Panc1 (cell line): ENCODE results near the gene IFRD1. TPM values are rescaled to one million over a fixed set of nuclear protein-coding genes. Genes with fewer than 3 reads are reported as not detected.

Experiments used
- ATAC-seq: fragments of 200-7000 bp; cut with Tn5 transposase; 2 replicates; pipeline ENCODE4 v1.9.1; 2020; ENCODE audit warnings: mild to moderate bottlenecking, moderate library complexity
- BruUV-seq: library from RNA; stranded (reverse); fragments of 400-500 nt; replicated peaks from 2 replicates; lab custom pipeline; 2021; lab: Mats Ljungman, UMichigan
- CTCF ChIA-PET: fragments of 300-600 bp; sonication (Branson Sonifier 250); formaldehyde crosslinking; loops from one replicate; lab custom pipeline; 2022; ENCODE audit warnings: antibody characterized with exemption; lab: Charles Lee
- POLR2A ChIA-PET: fragments of 300-600 bp; sonication (Branson Sonifier 250); formaldehyde crosslinking; loops from one replicate; lab custom pipeline; 2022; ENCODE audit warnings: antibody characterized with exemption; lab: Charles Lee
- DNase-seq: peaks from one replicate; pipeline ENCODE4 v3.0.0-alpha.2; 2010; ENCODE audit warnings: low read depth, low spot score
- H3K27ac ChIP-seq: 2 replicates; pipeline ENCODE4 v1.5.1; 2011; ENCODE audit warnings: mild to moderate bottlenecking, low read length, inconsistent platforms
- H3K27me3 ChIP-seq: fragments of 200-500 bp; sonication (Bioruptor generic); 2 replicates; pipeline ENCODE4 v1.6.0; 2014; ENCODE audit warnings: low read length, inconsistent platforms; ENCODE audit not compliant: control insufficient read depth, insufficient read depth
- H3K36me3 ChIP-seq: fragments of 200-500 bp; sonication (Bioruptor generic); 2 replicates; pipeline ENCODE4 v1.5.1; 2014; ENCODE audit warnings: inconsistent platforms, mild to moderate bottlenecking, low read length, moderate library complexity; ENCODE audit not compliant: control insufficient read depth, insufficient read depth
- H3K4me1 ChIP-seq: 2 replicates; pipeline ENCODE4 v1.5.1; 2011; ENCODE audit warnings: inconsistent platforms, mild to moderate bottlenecking, low read length, moderate library complexity; ENCODE audit not compliant: control insufficient read depth, insufficient read depth
- H3K4me3 ChIP-seq, 2 experiments: 2 replicates each; pipeline ENCODE4 v1.5.1; 2011 to 2012; ENCODE audit warnings: low read depth in 2 of 2, low read length in 2 of 2, mild to moderate bottlenecking in 2 of 2, inconsistent platforms in 1 of 2, moderate library complexity in 1 of 2
- H3K9me3 ChIP-seq: fragments of 200-500 bp; sonication (Bioruptor generic); 2 replicates; pipeline ENCODE4 v1.5.1; 2014; ENCODE audit warnings: low read depth, mild to moderate bottlenecking, inconsistent platforms, low read length, moderate library complexity; ENCODE audit not compliant: control insufficient read depth, insufficient read depth
- CTCF ChIP-seq: fragments of 450-650 bp; IDR thresholded peaks from 2 replicates; pipeline ENCODE4 v1.5.1; 2017; ENCODE audit warnings: mild to moderate bottlenecking
- POLR2AphosphoS5 ChIP-seq: IDR thresholded peaks from 2 replicates; pipeline ENCODE4 v1.6.1; 2012; ENCODE audit warnings: mild to moderate bottlenecking, low read depth, low read length, moderate library complexity
- REST ChIP-seq, 2 experiments: IDR thresholded peaks; 2 replicates each; pipeline ENCODE4 v1.6.1; 2011 to 2012; ENCODE audit warnings: low read depth in 2 of 2, control low read depth in 1 of 2, low read length in 1 of 2, mild to moderate bottlenecking in 1 of 2, moderate library complexity in 1 of 2; ENCODE audit not compliant: insufficient read depth in 1 of 2
- SIN3A ChIP-seq: IDR thresholded peaks from 2 replicates; pipeline ENCODE4 v1.6.1; 2012; ENCODE audit warnings: low read depth, mild to moderate bottlenecking, low read length, moderate library complexity, borderline replicate concordance; ENCODE audit not compliant: insufficient read depth
- TCF7L2 ChIP-seq: IDR thresholded peaks from 2 replicates; pipeline ENCODE4 v1.6.1; 2011; ENCODE audit warnings: mild to moderate bottlenecking, low read depth, low read length, inconsistent platforms
- in situ Hi-C: cut with HindIII; loops from 2 replicates; pipeline ENCODE4 v1.10.0; 2016; ENCODE audit warnings: low sequenced_read_pairs, low pct_unique_long_range_greater_than_20kb
- intact Hi-C: fragments of 100-400 bp; cut with micrococcal nuclease; formaldehyde crosslinking; loops from one replicate; pipeline ENCODE4 v1.10.0; 2022; ENCODE audit not compliant: unreplicated experiment
- total RNA-seq: library from RNA; stranded (reverse); gene quantifications from one replicate; pipeline ENCODE4 v1.2.1, GENCODE V29; 2021; ENCODE audit not compliant: unreplicated experiment

The IFRD1 gene
- total RNA-seq, 1 experiment from 2014 or later, result 54.3 TPM

- CTCF ChIA-PET, result no interaction called here
- POLR2A ChIA-PET, result no interaction called here
- no peaks in the 10 kb centered on the region for H3K9me3 ChIP-seq
- no TSS peak for BruUV-seq
- ATAC-seq, result no peak
- no peak for DNase-seq
- in situ Hi-C loops (no loop called here), intact Hi-C loops (no loop called here)
- TF ChIP-seq SIN3A, result no peak
- no peak for TF ChIP-seq CTCF
- TF ChIP-seq REST (IDR thresholded peaks at IDR 0.05; ENCODE audit: insufficient read depth in 1 of 2, low read depth in 2 of 2, low read length in 1 of 2), result no peak
- TF ChIP-seq POLR2AphosphoS5, result no peak
- no peak for TF ChIP-seq TCF7L2
- no peak overlapping the region for H3K4me3 ChIP-seq
- no peak overlapping the region for H3K27ac ChIP-seq
- H3K4me1 ChIP-seq, result no peaks in the 10 kb centered on the region
- H3K36me3 ChIP-seq, result no peaks in the 10 kb centered on the region
- peaks cover 2% of the 10 kb centered on the region; the same call in 1 of the 2 replicates for H3K27me3 ChIP-seq
These were observed 52.4 kb downstream of the IFRD1 start for GRCh38 chr7:112502700-112503099.

- no peak for TF ChIP-seq POLR2AphosphoS5
- TF ChIP-seq TCF7L2, result no peak
- no peak for TF ChIP-seq REST (IDR thresholded peaks at IDR 0.05; ENCODE audit: insufficient read depth in 1 of 2, low read depth in 2 of 2, low read length in 1 of 2)
- TF ChIP-seq CTCF, result no peak
- H3K27ac ChIP-seq, result no peak overlapping the region
- H3K4me1 ChIP-seq, result no peaks in the 10 kb centered on the region
- H3K36me3 ChIP-seq, result no peaks in the 10 kb centered on the region
- no TSS peak for BruUV-seq
- ChIA-PET CTCF (no interaction called here), POLR2A (no interaction called here)
- ATAC-seq, result no peak
- DNase-seq, result no peak
- intact Hi-C loops, result no loop called here
- peaks cover 2% of the 10 kb centered on the region; the same call in 1 of the 2 replicates for H3K27me3 ChIP-seq
- no peak overlapping the region for H3K4me3 ChIP-seq
- no peaks in the 10 kb centered on the region for H3K9me3 ChIP-seq
- in situ Hi-C loops, result no loop called here
These were observed 53.2 kb downstream of the IFRD1 start for GRCh38 chr7:112503361-112503972.
